ENCODE results near the gene BCL7A.

Gene BCL7A

DNA sequence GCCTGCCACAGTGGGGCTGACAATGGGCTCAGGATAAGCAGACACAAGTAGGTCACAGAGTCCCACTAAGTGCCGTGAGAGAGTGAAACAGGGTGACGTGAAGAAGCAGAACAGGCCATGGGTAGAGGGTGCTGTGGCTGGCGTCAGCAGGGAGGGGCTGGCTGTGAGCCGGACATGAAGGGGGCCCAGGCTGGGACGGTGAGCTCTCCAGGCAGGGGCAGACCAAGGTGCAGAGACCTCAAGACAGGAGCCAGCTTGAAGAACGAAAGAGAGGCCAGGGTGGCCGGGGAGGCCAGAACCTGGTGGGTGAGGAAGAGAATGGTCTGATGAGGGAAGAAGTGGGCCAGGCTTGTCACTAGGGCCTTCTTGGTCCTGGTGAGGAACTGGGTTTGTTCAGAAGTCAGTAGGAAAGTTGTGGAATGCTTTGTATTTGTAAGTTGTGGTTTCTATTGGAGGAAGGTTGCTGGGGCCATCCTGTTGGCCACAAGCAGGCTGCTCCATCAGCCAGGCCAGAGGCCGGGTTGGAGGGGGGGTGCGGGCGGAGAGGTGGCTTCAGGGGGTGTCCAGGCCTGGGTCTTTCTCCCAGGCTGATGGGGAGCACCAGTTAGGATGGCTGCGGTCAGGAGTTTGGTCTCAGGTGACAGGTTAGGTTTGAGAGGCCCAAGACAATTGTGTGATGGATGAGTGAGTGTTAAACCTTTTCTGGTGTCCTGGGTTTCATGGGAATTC is 35.5 kb downstream of the BCL7A start:
- no peak for DNase-seq

GRCh38 chr12:122057769-122058168 is 36.1 kb downstream of the BCL7A start:
- DNase-seq: no peak

DNA sequence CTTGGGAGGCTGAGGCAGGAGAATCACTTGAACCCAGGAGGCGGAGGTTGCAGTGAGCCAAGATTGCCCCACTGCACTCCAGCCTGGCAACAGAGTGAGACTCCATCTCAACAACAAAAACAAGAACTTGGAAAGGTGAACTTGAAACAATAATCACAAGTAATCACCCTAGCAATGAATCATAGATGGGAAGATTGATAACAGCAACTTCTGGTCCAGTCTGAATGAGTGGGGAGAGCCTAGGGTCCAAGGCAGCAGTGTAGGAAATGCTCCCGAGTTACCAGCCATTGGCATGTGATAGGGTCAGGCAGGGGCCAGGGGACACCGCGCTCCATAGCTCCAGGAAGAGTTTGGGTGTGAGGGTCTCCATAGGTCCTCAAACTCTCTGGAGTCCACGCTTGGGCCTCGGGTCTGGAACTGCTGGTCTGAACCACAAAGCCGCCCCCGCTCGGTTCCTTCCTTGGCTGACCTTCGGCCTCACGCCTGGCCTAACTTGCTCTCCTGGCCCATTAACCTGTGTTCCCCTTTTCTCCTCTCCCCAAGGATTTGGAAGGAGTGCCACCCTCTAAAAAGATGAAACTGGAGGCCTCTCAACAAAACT is 37.0 kb downstream of the BCL7A start:
- no peak for DNase-seq

GRCh38 chr12:122059203-122059960 is 37.7 kb downstream of the BCL7A start:
- DNase-seq: no peak

DNA sequence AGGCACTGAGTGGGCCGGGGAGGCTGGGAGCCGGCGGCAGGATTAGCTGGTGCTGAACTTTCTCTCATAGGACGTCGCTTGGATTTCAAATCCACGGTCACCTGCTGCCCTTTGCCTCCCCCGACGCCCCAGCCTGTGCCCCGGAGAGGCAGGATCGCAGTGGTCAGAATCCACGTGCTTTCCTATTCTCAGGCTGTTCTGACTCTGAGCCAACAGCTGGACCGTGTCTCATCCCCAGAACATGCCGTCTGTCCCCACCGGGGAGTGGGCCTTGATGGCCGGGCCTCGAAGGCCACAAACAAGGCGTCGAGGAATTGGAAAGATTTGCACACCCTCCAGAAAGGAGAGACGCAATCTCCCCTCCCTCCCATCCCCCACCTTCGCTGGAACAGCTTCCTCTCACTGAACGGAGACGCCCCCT is 38.4 kb downstream of the BCL7A start:
- DNase-seq: no peak

- no peak for DNase-seq
These were observed 39.6 kb downstream of the BCL7A start for GRCh38 chr12:122061253-122061652.

- DNase-seq: peak; percentile 97
These were observed 41.4 kb downstream of the BCL7A start for GRCh38 chr12:122062832-122063693.

GRCh38 chr12:122063694-122064024 is 42.0 kb downstream of the BCL7A start:
- DNase-seq: peak; percentile 96

- peak; percentile 98 for DNase-seq
These were observed 42.5 kb downstream of the BCL7A start for GRCh38 chr12:122064025-122064777.

- peak; percentile 91 for DNase-seq
These were observed 43.3 kb downstream of the BCL7A start for GRCh38 chr12:122064780-122065588.

- no peak for DNase-seq
These were observed 45.9 kb downstream of the BCL7A start for GRCh38 chr12:122067548-122067947.

DNA sequence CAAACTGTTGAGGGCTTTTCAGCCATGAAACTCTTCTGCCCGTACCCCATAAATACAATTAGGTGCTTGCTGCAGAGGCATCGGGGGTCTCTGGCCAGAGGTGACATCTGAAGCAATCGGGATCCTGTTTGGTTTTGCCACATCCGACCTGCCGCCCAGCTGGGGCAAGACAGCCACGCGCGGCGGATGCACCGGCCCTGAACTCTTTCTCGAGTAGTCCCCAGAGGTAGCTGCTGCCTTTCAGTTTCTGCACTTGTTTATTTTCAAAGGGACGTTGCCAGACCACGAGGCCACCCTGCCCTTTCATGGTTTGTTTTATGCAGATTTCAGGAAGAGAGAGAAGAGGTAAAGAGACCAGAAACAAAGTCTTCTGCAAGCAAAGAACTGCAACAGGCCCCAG is 46.3 kb downstream of the BCL7A start:
- no peak for DNase-seq

DNA sequence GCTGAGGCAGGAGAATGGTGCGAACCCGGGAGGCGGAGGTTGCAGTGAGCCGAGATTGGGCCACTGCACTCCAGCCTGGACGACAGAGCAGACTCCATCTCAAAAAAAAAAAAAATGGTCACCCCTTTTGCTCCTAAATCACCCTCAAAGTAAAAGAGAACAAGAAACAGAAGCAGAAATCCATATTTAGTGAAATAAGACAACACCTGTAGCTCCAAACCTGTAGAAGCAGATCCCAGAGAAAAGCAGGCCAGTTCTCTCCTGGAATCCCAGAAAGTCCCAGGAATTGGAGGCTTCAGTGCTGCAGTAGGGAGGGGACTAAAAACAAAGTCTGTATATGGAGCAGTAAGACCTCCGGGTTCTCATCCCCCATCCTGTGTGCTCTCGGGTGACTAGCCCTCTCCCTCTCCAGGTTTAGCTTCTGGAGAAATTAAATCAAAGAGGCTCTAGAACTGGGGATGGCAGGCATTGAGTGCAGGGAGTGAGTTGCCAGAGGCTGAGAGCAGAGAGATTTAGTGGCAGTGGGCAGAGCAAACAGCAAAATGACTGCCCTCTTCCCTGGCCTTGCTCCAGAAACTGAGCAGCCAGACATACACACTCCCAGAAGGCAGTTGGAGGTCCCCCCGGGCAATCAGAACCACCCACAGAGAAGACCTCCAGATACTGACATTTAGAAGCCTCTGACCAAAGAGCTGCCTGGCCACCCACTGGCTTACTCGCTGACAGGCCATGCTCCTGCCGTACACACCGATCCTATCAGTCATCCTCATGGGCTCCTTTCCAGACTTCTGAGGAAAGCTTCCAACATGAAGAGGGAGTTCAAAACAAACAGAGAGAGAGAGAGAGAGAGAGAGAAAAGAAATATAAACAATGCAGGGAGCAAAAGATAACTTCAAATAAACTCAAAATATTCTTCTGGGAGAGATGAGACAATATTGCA is 50.6 kb downstream of the BCL7A start:
- peak; percentile 98 for DNase-seq

- DNase-seq: no peak
These were observed 52.1 kb downstream of the BCL7A start for GRCh38 chr12:122073815-122074214.

DNA sequence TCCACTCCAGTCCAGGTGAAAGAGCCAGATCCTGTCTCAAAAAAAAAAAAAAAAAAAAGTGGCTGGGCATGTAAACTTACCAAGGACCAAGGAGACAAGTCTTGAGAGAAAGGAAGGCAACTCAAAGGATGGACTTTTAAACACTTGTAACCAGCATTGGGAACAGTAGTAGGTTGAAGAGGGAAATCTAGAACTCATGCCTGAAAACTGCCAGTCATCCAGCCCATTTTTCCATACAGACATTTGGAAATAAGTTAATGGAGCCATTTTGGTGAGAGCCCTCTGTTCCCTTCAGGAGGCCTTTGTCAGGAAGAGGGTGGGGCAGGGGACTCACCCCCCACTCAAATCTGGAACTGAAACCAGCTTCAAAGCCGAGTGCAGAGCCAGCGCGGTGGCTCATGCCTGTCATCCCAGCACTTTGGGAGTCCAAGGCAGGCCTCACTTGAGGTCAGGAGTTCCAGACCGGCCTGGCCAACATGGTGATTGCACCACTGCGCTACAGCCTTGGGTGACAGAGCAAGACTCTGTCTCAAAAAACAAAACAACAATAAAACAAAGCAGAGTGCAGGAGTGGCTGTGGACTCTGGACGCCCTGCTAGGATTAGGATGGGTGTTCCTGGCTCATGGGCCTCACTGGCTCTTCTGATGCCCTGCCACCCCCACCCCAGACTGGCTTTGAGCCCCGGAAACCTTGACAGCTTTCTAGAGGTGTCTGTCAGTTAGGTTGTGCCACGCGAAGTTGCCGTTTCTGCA is 55.2 kb downstream of the BCL7A start:
- no peak for DNase-seq

- DNase-seq: peak; percentile 98
These were observed 56.7 kb downstream of the BCL7A start, which contains the start of gene MLXIP for GRCh38 chr12:122078141-122079032. MLXIP (plus strand) TSS chr12:122078756; CDS start chr12:122078854, 98 bp downstream.

GRCh38 chr12:122079033-122079531 is 57.4 kb downstream of the BCL7A start:
- DNase-seq: peak; percentile 74

DNA sequence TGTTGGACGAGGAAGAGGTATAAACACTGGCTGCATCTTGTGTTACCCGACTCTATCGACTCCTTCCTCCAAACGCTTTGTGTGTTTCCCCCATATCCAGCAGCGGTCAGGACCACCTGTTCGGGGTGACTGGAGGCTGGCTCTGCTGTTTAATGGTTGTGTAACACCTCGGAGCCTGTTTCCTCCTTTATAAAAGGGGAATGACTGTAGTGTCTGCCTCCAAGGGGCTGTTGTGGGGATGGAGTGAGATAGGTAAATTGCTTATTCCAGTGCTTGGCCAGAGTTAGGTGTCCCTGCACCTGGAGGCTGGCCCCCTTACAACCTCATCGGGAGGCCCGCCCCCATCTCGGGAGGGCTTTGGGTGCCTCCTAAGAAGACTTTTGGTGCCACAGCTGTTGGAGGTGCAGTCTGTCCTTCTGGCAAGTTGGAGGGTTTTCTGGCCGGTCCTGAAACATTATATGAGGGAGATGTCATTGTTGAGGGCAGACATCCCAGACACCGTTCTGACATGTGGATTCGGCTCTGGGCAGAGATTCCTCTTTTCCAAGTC is 57.9 kb downstream of the BCL7A start:
- peak; percentile 56 for DNase-seq
